Left lung (tissue), 10 donors: ENCODE measurements around the gene GALNT10. TPM values are rescaled to one million over a fixed set of nuclear protein-coding genes. Genes with fewer than 3 reads are reported as not detected.

Experiments
- ATAC-seq: fragments of 200-7000 bp; cut with Tn5 transposase; one replicate; pipeline ENCODE4 v1.9.1; 2020; ENCODE audit warnings: moderate library complexity
- DNase-seq, 4 donors: peaks; one replicate each; pipeline ENCODE4 v3.0.0-alpha.2; 2013 to 2020
- H3K27ac ChIP-seq, 2 donors: fragments of 200-600 bp; sonication (generic) in 1 of 2; one replicate each; pipeline versions ENCODE4 v1.5.0 to v1.8.0; 2020 to 2021
- H3K27me3 ChIP-seq, 2 donors: fragments of 200-600 bp; sonication (generic) in 1 of 2; one replicate each; pipeline versions ENCODE4 v1.5.0 to v1.8.0; 2020 to 2021
- H3K36me3 ChIP-seq, 2 donors: fragments of 200-600 bp; sonication (generic) in 1 of 2; one replicate each; pipeline versions ENCODE4 v1.5.0 to v1.8.0; 2020 to 2021
- H3K4me1 ChIP-seq, 2 donors: fragments of 200-600 bp; one replicate each; pipeline ENCODE4 v1.8.0; 2021
- H3K4me3 ChIP-seq, 2 donors: fragments of 200-600 bp; sonication (generic) in 1 of 2; one replicate each; pipeline versions ENCODE4 v1.5.0 to v1.8.0; 2020 to 2021; ENCODE audit warnings: mild to moderate bottlenecking in 1 of 2
- H3K9me3 ChIP-seq, 2 donors: fragments of 200-600 bp; sonication (generic) in 1 of 2; one replicate each; pipeline versions ENCODE4 v1.5.0 to v1.8.0; 2020 to 2021
- CTCF ChIP-seq, 2 donors: fragments of 200-600 bp; sonication (generic) in 1 of 2; IDR thresholded peaks; one replicate each; pipeline versions ENCODE4 v1.5.0 to v1.8.0; 2021; ENCODE audit warnings: antibody characterized with exemption in 2 of 2
- intact Hi-C, 2 donors: fragments of 100-400 bp; cut with DNase I; formaldehyde crosslinking; loops; one replicate each; pipeline versions ENCODE4 v1.11.2 to v1.14.2; 2022
- polyA plus RNA-seq, 6 donors: library from polyadenylated mRNA; unstranded; fragments of 120-200 nt; gene quantifications; one replicate each; pipeline ENCODE4 v1.2.1, GENCODE V29; 2013; ENCODE audit not compliant: insufficient read length in 6 of 6
- total RNA-seq, 2 donors: library from RNA; stranded (reverse); fragmentation: NEBNext Ultra II Directional; extraction: Animal tissue kit (Norgen Biotek cat#: 25700); gene quantifications; one replicate each; pipeline ENCODE4 v1.2.1, GENCODE V29; 2021
- donor health status: DM: no; HTN: yes; CAD: no.
- donor health status: DM: no; HTN: no; CAD: no.

The GALNT10 gene
- total and polyA plus RNA-seq, 8 donors, result 21.2 to 117 (median 25.7) TPM

- TF ChIP-seq CTCF (IDR thresholded peaks at IDR 0.05), result no peak
- DNase-seq (peak in 2 of 4 donors; percentile 54 to 71), ATAC-seq (peak; percentile 95)
- intact Hi-C loops, result no loop called here
- H3K27ac ChIP-seq, result peak overlapping the region; percentile 42 to 61
- H3K36me3 ChIP-seq, result peaks cover 0 to 18% of the 10 kb centered on the region in 2 donors
- H3K9me3 ChIP-seq, result no peaks in the 10 kb centered on the region
- H3K4me1 ChIP-seq, result peaks cover 10 to 16% of the 10 kb centered on the region in 2 donors
- no peaks in the 10 kb centered on the region for H3K27me3 ChIP-seq
- H3K4me3 ChIP-seq, result no peak overlapping the region
Observed at GRCh38 chr5:154221371-154221896, 30.9 kb downstream of the GALNT10 start.

GRCh38 chr5:154222414-154222813, 31.9 kb downstream of the GALNT10 start:
- no peak for ATAC-seq
- H3K4me3 ChIP-seq, result no peak overlapping the region
- DNase-seq, result no peak
- peaks cover 10 to 16% of the 10 kb centered on the region in 2 donors for H3K4me1 ChIP-seq
- H3K27me3 ChIP-seq, result no peaks in the 10 kb centered on the region
- intact Hi-C loops, result no loop called here
- peaks cover 6 to 7% of the 10 kb centered on the region in 2 donors for H3K9me3 ChIP-seq
- H3K27ac ChIP-seq, result no peak overlapping the region
- TF ChIP-seq CTCF (IDR thresholded peaks at IDR 0.05), result no peak
- H3K36me3 ChIP-seq, result peaks cover 0 to 18% of the 10 kb centered on the region in 2 donors

- peaks cover 6 to 9% of the 10 kb centered on the region in 2 donors for H3K9me3 ChIP-seq
- peaks cover 10 to 16% of the 10 kb centered on the region in 2 donors for H3K4me1 ChIP-seq
- ATAC-seq (no peak), DNase-seq (no peak)
- TF ChIP-seq CTCF (IDR thresholded peaks at IDR 0.05), result no peak
- no peak overlapping the region for H3K4me3 ChIP-seq
- intact Hi-C loops, result no loop called here
- no peaks in the 10 kb centered on the region for H3K27me3 ChIP-seq
- peaks cover 0 to 13% of the 10 kb centered on the region in 2 donors for H3K36me3 ChIP-seq
- no peak overlapping the region for H3K27ac ChIP-seq
Observed at GRCh38 chr5:154223320-154223719, 32.8 kb downstream of the GALNT10 start.

GRCh38 chr5:154227090-154227489, 36.6 kb downstream of the GALNT10 start:
- no peaks in the 10 kb centered on the region for H3K4me1 ChIP-seq
- intact Hi-C loops, result no loop called here
- no peaks in the 10 kb centered on the region for H3K36me3 ChIP-seq
- H3K27ac ChIP-seq, result no peak overlapping the region
- peaks cover 6 to 9% of the 10 kb centered on the region in 2 donors for H3K9me3 ChIP-seq
- no peaks in the 10 kb centered on the region for H3K27me3 ChIP-seq
- no peak for ATAC-seq
- no peak for DNase-seq
- H3K4me3 ChIP-seq, result no peak overlapping the region
- no peak for TF ChIP-seq CTCF (IDR thresholded peaks at IDR 0.05)

- no peaks in the 10 kb centered on the region for H3K27me3 ChIP-seq
- ATAC-seq (no peak), DNase-seq (no peak)
- no peaks in the 10 kb centered on the region for H3K36me3 ChIP-seq
- intact Hi-C loops, result no loop called here
- no peaks in the 10 kb centered on the region for H3K4me1 ChIP-seq
- peaks cover 6 to 9% of the 10 kb centered on the region in 2 donors for H3K9me3 ChIP-seq
- TF ChIP-seq CTCF (IDR thresholded peaks at IDR 0.05), result no peak
- no peak overlapping the region for H3K4me3 ChIP-seq
- H3K27ac ChIP-seq, result no peak overlapping the region
Observed at GRCh38 chr5:154228696-154229095, 38.2 kb downstream of the GALNT10 start.
